Measurements from ENCODE around the gene CNTLN.
"Not testable (repeated sequence)": the region's sequence is repeated elsewhere in the genome, so short reads cannot be mapped to it uniquely, and the experiment has no call there.

DNA sequence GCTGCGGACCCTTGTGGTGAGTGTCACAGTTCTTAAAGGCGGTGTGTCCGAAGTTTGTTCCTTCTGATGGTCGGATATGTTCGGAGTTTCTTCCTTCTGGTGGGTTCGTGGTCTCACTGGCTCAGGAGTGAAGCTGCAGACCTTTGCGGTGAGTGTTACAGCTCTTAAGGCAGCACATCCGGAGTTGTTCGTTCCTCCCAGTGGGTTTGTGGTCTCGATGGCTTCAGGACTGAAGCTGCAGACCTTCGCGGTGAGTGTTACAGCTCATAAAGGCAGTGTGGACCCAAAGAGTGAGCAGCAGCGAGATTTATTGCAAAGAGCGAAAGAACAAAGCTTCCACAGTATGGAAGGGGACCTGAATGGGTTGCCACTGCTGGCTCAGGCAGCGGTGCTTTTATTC lies 42.7 kb downstream of the CNTLN start:
- TF ChIP-seq, protein P1, sequence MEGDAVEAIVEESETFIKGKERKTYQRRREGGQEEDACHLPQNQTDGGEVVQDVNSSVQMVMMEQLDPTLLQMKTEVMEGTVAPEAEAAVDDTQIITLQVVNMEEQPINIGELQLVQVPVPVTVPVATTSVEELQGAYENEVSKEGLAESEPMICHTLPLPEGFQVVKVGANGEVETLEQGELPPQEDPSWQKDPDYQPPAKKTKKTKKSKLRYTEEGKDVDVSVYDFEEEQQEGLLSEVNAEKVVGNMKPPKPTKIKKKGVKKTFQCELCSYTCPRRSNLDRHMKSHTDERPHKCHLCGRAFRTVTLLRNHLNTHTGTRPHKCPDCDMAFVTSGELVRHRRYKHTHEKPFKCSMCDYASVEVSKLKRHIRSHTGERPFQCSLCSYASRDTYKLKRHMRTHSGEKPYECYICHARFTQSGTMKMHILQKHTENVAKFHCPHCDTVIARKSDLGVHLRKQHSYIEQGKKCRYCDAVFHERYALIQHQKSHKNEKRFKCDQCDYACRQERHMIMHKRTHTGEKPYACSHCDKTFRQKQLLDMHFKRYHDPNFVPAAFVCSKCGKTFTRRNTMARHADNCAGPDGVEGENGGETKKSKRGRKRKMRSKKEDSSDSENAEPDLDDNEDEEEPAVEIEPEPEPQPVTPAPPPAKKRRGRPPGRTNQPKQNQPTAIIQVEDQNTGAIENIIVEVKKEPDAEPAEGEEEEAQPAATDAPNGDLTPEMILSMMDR (IDR thresholded peaks at IDR 0.05 in 2 of 3, conservative IDR thresholded peaks at IDR 0.05 in 1 of 3; ENCODE audit: borderline replicate concordance in 1 of 3, insufficient read depth in 1 of 3, low read depth in 2 of 3, low read length in 2 of 3) = not testable (repeated sequence)
- TF ChIP-seq YY1 (IDR thresholded peaks at IDR 0.05; ENCODE audit: extremely low read depth, insufficient replicate concordance, low read depth, low read length); CEBPB (IDR thresholded peaks at IDR 0.05; ENCODE audit: low read depth); EZH2 (IDR thresholded peaks at IDR 0.05): not testable (repeated sequence)
- TF ChIP-seq, protein P2, sequence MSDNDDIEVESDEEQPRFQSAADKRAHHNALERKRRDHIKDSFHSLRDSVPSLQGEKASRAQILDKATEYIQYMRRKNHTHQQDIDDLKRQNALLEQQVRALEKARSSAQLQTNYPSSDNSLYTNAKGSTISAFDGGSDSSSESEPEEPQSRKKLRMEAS (IDR thresholded peaks at IDR 0.05) = not testable (repeated sequence)
- TF ChIP-seq, protein P3, sequence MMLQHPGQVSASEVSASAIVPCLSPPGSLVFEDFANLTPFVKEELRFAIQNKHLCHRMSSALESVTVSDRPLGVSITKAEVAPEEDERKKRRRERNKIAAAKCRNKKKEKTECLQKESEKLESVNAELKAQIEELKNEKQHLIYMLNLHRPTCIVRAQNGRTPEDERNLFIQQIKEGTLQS (IDR thresholded peaks at IDR 0.05) = not testable (repeated sequence)

All from HCT116 (cell line).